Mammary epithelial cell (primary cell): Measurements from ENCODE around the gene ST3GAL5.

Experiments used
- EZH2 ChIP-seq: IDR thresholded peaks from 2 replicates; pipeline ENCODE4 v1.6.1; 2012; ENCODE audit warnings: low read length, inconsistent platforms, borderline replicate concordance
- TF ChIP-seq, protein P1 (sequence below), 2 donors: IDR thresholded peaks in 1 of 2; conservative IDR thresholded peaks in 1 of 2; 2 replicates each; pipeline ENCODE4 v1.5.1; 2011 to 2012; ENCODE audit warnings: inconsistent platforms in 2 of 2, low read length in 2 of 2, mild to moderate bottlenecking in 2 of 2, control low read depth in 1 of 2, low read depth in 1 of 2; ENCODE audit not compliant: insufficient read depth in 1 of 2; ENCODE audit errors: extremely low read depth in 1 of 2

DNA sequence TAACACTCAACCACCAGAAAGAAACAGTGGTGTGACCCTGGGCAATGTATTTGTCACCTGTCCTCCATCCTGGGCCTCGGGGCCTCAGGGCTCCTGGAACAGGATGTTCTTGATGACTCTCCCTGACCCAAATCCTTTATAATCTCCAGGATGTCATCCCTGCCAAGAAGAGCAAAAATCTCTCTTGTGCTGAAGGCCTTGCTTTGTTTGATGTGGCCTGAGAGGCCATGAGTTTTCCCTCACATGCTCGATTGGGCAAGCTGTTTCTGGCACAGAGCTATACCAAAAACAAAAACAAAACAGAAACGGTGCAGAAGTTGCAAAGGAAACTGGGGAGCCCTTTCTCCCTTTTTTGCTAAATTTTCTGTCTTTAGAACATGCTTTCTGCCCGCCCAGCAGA, 35.7 kb upstream of the ST3GAL5 start:
- TF ChIP-seq, protein P1, sequence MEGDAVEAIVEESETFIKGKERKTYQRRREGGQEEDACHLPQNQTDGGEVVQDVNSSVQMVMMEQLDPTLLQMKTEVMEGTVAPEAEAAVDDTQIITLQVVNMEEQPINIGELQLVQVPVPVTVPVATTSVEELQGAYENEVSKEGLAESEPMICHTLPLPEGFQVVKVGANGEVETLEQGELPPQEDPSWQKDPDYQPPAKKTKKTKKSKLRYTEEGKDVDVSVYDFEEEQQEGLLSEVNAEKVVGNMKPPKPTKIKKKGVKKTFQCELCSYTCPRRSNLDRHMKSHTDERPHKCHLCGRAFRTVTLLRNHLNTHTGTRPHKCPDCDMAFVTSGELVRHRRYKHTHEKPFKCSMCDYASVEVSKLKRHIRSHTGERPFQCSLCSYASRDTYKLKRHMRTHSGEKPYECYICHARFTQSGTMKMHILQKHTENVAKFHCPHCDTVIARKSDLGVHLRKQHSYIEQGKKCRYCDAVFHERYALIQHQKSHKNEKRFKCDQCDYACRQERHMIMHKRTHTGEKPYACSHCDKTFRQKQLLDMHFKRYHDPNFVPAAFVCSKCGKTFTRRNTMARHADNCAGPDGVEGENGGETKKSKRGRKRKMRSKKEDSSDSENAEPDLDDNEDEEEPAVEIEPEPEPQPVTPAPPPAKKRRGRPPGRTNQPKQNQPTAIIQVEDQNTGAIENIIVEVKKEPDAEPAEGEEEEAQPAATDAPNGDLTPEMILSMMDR (conservative IDR thresholded peaks at IDR 0.05 in 1 of 2, IDR thresholded peaks at IDR 0.05 in 1 of 2; ENCODE audit: extremely low read depth in 1 of 2, insufficient read depth in 1 of 2, low read depth in 1 of 2, low read length in 2 of 2), result no peak
- no peak for TF ChIP-seq EZH2
